Mucosa of stomach (tissue), 1 donor: ENCODE data around the gene TIMM10.
A peak's percentile ranks its signal among the peaks of the same experiment; 100 is the strongest.

Experiments
- H3K27me3 ChIP-seq: one replicate; pipeline ENCODE4 v1.7.0; 2013; ENCODE audit warnings: mild to moderate bottlenecking, low read length; ENCODE audit not compliant: control insufficient read depth, insufficient read depth
- H3K36me3 ChIP-seq: one replicate; pipeline ENCODE4 v1.7.0; 2013; ENCODE audit warnings: low read length; ENCODE audit not compliant: control insufficient read depth, insufficient read depth
- H3K4me1 ChIP-seq: one replicate; pipeline ENCODE4 v1.7.0; 2013; ENCODE audit warnings: mild to moderate bottlenecking, low read length; ENCODE audit not compliant: control insufficient read depth, insufficient read depth
- H3K4me3 ChIP-seq: one replicate; pipeline ENCODE4 v1.7.0; 2013; ENCODE audit warnings: low read length
- H3K9ac ChIP-seq: one replicate; pipeline ENCODE4 v1.7.0; 2013; ENCODE audit warnings: mild to moderate bottlenecking, low read length, moderate library complexity
- H3K9me3 ChIP-seq: one replicate; pipeline ENCODE4 v1.7.0; 2013; ENCODE audit warnings: mild to moderate bottlenecking, low read length, moderate library complexity; ENCODE audit not compliant: control insufficient read depth
- donor health status: Pancreatic carcinoma.

TIMM10 gene

GRCh38 chr11:57499413-57499982 is 31.1 kb downstream of the TIMM10 start:
- Histone ChIP-seq H3K9ac (no peak overlapping the region), H3K36me3 (no peaks in the 10 kb centered on the region), H3K9me3 (no peaks in the 10 kb centered on the region), H3K4me3 (peak overlapping the region; percentile 18), H3K4me1 (peaks cover 51% of the 10 kb centered on the region), H3K27me3 (no peaks in the 10 kb centered on the region)

GRCh38 chr11:57498540-57498939 is 32.0 kb downstream of the TIMM10 start:
- H3K27me3 ChIP-seq, result no peaks in the 10 kb centered on the region
- H3K4me3 ChIP-seq, result no peak overlapping the region
- no peaks in the 10 kb centered on the region for H3K36me3 ChIP-seq
- H3K9me3 ChIP-seq, result no peaks in the 10 kb centered on the region
- H3K9ac ChIP-seq, result no peak overlapping the region
- peaks cover 51% of the 10 kb centered on the region for H3K4me1 ChIP-seq

GRCh38 chr11:57497303-57498247 is 33.0 kb downstream of the TIMM10 start:
- H3K4me3 ChIP-seq, result no peak overlapping the region
- H3K27me3 ChIP-seq, result no peaks in the 10 kb centered on the region
- no peaks in the 10 kb centered on the region for H3K36me3 ChIP-seq
- H3K9me3 ChIP-seq, result no peaks in the 10 kb centered on the region
- no peak overlapping the region for H3K9ac ChIP-seq
- peaks cover 51% of the 10 kb centered on the region for H3K4me1 ChIP-seq

GRCh38 chr11:57496109-57496820 is 34.3 kb downstream of the TIMM10 start:
- no peak overlapping the region for H3K4me3 ChIP-seq
- no peaks in the 10 kb centered on the region for H3K36me3 ChIP-seq
- no peaks in the 10 kb centered on the region for H3K9me3 ChIP-seq
- peaks cover 45% of the 10 kb centered on the region for H3K4me1 ChIP-seq
- H3K27me3 ChIP-seq, result no peaks in the 10 kb centered on the region
- H3K9ac ChIP-seq, result no peak overlapping the region

- no peaks in the 10 kb centered on the region for H3K9me3 ChIP-seq
- no peaks in the 10 kb centered on the region for H3K36me3 ChIP-seq
Measured at GRCh38 chr11:57493507-57494503, 36.7 kb downstream of the TIMM10 start.

GRCh38 chr11:57491371-57492061 is 39.0 kb downstream of the TIMM10 start:
- no peaks in the 10 kb centered on the region for H3K36me3 ChIP-seq
- no peak overlapping the region for H3K4me3 ChIP-seq
- no peaks in the 10 kb centered on the region for H3K9me3 ChIP-seq
- H3K4me1 ChIP-seq, result peaks cover 3% of the 10 kb centered on the region
- no peak overlapping the region for H3K9ac ChIP-seq
- H3K27me3 ChIP-seq, result no peaks in the 10 kb centered on the region

More at GRCh38 chr11:57493507-57494503, 36.7 kb downstream of the TIMM10 start:
- Histone ChIP-seq H3K27me3 (no peaks in the 10 kb centered on the region), H3K4me1 (peaks cover 26% of the 10 kb centered on the region), H3K4me3 (no peak overlapping the region), H3K9ac (no peak overlapping the region)

- Histone ChIP-seq H3K36me3 (no peaks in the 10 kb centered on the region), H3K9me3 (no peaks in the 10 kb centered on the region), H3K9ac (no peak overlapping the region), H3K4me3 (no peak overlapping the region), H3K4me1 (no peaks in the 10 kb centered on the region), H3K27me3 (no peaks in the 10 kb centered on the region)
Measured at GRCh38 chr11:57490456-57491248, 39.9 kb downstream of the TIMM10 start.

GRCh38 chr11:57487920-57488659 is 42.5 kb downstream of the TIMM10 start:
- Histone ChIP-seq H3K4me1 (peaks cover 3% of the 10 kb centered on the region), H3K9me3 (no peaks in the 10 kb centered on the region), H3K9ac (no peak overlapping the region), H3K4me3 (no peak overlapping the region), H3K27me3 (no peaks in the 10 kb centered on the region), H3K36me3 (no peaks in the 10 kb centered on the region)

- H3K36me3 ChIP-seq, result no peaks in the 10 kb centered on the region
- H3K27me3 ChIP-seq, result peaks cover 8% of the 10 kb centered on the region
- H3K9ac ChIP-seq, result no peak overlapping the region
- H3K4me3 ChIP-seq, result no peak overlapping the region
- peaks cover 8% of the 10 kb centered on the region for H3K4me1 ChIP-seq
- H3K9me3 ChIP-seq, result no peaks in the 10 kb centered on the region
Measured at GRCh38 chr11:57487021-57487778, 43.4 kb downstream of the TIMM10 start.
